Stomach (tissue), 4 donors: ENCODE data around the gene ELMOD1.

Source experiments
- POLR2A ChIP-seq, 4 donors: fragments of 450-650 bp; IDR thresholded peaks; one replicate each; pipeline ENCODE4 v1.6.1; 2016; ENCODE audit warnings: antibody characterized with exemption in 4 of 4, control low read depth in 2 of 4, mild to moderate bottlenecking in 1 of 4, moderate library complexity in 1 of 4
- TF ChIP-seq, protein P1 (sequence below), 7 experiments: fragments of 450-650 bp in 4 of 7; fragments of 200-600 bp in 3 of 7; sonication (generic) in 3 of 7; IDR thresholded peaks; one replicate each; pipeline ENCODE4 v1.5.1; 2016 to 2019; ENCODE audit warnings: antibody characterized with exemption in 7 of 7, control low read depth in 2 of 7, mild to moderate bottlenecking in 1 of 7

DNA sequence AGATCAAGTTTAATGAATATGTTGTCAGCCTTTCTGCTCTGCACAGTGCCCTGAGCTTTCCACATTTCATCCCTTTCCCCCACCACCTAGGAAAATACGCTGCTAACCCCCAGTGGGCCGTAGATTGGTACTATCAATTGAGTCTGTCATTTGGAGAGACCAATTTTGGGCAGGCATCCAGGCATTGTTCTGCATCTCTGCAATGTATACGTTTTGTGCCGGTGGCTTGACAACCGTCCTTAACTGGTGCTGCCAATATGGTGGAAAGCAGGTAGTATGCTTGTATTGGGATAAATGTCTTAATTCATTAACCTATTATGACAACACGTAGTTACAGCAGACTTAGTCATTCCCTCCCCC lies 1.3 kb downstream of the ELMOD1 start:
- TF ChIP-seq POLR2A (IDR thresholded peaks at IDR 0.05): no peak
- TF ChIP-seq, protein P1, sequence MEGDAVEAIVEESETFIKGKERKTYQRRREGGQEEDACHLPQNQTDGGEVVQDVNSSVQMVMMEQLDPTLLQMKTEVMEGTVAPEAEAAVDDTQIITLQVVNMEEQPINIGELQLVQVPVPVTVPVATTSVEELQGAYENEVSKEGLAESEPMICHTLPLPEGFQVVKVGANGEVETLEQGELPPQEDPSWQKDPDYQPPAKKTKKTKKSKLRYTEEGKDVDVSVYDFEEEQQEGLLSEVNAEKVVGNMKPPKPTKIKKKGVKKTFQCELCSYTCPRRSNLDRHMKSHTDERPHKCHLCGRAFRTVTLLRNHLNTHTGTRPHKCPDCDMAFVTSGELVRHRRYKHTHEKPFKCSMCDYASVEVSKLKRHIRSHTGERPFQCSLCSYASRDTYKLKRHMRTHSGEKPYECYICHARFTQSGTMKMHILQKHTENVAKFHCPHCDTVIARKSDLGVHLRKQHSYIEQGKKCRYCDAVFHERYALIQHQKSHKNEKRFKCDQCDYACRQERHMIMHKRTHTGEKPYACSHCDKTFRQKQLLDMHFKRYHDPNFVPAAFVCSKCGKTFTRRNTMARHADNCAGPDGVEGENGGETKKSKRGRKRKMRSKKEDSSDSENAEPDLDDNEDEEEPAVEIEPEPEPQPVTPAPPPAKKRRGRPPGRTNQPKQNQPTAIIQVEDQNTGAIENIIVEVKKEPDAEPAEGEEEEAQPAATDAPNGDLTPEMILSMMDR (IDR thresholded peaks at IDR 0.05): no peak
